Neural progenitor cell (in vitro differentiated cells): Measurements from ENCODE around the gene SERPINB6.

Experiments used
- EZH2 ChIP-seq: fragments of 200-600 bp; sonication (generic); IDR thresholded peaks from 2 replicates; pipeline ENCODE4 v1.6.1; 2017; ENCODE audit warnings: antibody characterized with exemption, mild to moderate bottlenecking, moderate library complexity
- EZH2phosphoT487 ChIP-seq: fragments of 200-600 bp; sonication (generic); IDR thresholded peaks from 2 replicates; pipeline ENCODE4 v1.6.1; 2017; ENCODE audit warnings: antibody characterized with exemption
- TF ChIP-seq, protein P1 (sequence below): fragments of 200-600 bp; sonication (generic); IDR thresholded peaks from 2 replicates; pipeline ENCODE4 v1.5.1; 2017; ENCODE audit warnings: antibody characterized with exemption, mild to moderate bottlenecking

GRCh38 chr6:2938004-2938631, 33.2 kb downstream of the SERPINB6 start:
- TF ChIP-seq, protein P1, sequence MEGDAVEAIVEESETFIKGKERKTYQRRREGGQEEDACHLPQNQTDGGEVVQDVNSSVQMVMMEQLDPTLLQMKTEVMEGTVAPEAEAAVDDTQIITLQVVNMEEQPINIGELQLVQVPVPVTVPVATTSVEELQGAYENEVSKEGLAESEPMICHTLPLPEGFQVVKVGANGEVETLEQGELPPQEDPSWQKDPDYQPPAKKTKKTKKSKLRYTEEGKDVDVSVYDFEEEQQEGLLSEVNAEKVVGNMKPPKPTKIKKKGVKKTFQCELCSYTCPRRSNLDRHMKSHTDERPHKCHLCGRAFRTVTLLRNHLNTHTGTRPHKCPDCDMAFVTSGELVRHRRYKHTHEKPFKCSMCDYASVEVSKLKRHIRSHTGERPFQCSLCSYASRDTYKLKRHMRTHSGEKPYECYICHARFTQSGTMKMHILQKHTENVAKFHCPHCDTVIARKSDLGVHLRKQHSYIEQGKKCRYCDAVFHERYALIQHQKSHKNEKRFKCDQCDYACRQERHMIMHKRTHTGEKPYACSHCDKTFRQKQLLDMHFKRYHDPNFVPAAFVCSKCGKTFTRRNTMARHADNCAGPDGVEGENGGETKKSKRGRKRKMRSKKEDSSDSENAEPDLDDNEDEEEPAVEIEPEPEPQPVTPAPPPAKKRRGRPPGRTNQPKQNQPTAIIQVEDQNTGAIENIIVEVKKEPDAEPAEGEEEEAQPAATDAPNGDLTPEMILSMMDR = no peak
- TF ChIP-seq EZH2 (no peak), EZH2phosphoT487 (no peak)
